Astrocyte (in vitro differentiated cells and primary cell): ENCODE results near the gene CCDC102B. TPM values are rescaled to one million over a fixed set of nuclear protein-coding genes. Genes with fewer than 3 reads are reported as not detected.

Experiments used
- DNase-seq: peaks from one replicate; pipeline ENCODE4 v3.0.0-alpha.2; 2010; ENCODE audit warnings: low read depth
- FAIRE-seq: peaks from 2 replicates; lab custom pipeline; 2011; peaks lifted over from hg19 to GRCh38; lab: Jason Lieb, UNC
- H2AFZ ChIP-seq: 2 replicates; pipeline ENCODE4 v1.6.0; 2012; ENCODE audit warnings: low read depth, low read length, inconsistent platforms
- H3K27ac ChIP-seq: 2 replicates; pipeline ENCODE4 v1.5.1; 2011; ENCODE audit warnings: low read depth, low read length, inconsistent platforms
- H3K27me3 ChIP-seq: 2 replicates; pipeline ENCODE4 v1.6.0; 2011; ENCODE audit warnings: low read length, inconsistent platforms; ENCODE audit not compliant: insufficient read depth
- H3K36me3 ChIP-seq: 2 replicates; pipeline ENCODE4 v1.5.1; 2011; ENCODE audit warnings: low read length, inconsistent platforms; ENCODE audit not compliant: insufficient read depth
- H3K4me1 ChIP-seq: 2 replicates; pipeline ENCODE4 v1.5.1; 2011; ENCODE audit warnings: low read length, inconsistent platforms; ENCODE audit not compliant: insufficient read depth
- H3K4me2 ChIP-seq: 2 replicates; pipeline ENCODE4 v1.6.0; 2012; ENCODE audit warnings: low read length, inconsistent platforms
- H3K4me3 ChIP-seq: 2 replicates; pipeline ENCODE4 v1.5.1; 2011; ENCODE audit warnings: low read depth, mild to moderate bottlenecking, low read length, inconsistent platforms; ENCODE audit not compliant: insufficient read depth
- H3K79me2 ChIP-seq: 2 replicates; pipeline ENCODE4 v1.6.0; 2012; ENCODE audit warnings: mild to moderate bottlenecking, low read length, inconsistent platforms; ENCODE audit not compliant: insufficient read depth
- H3K9ac ChIP-seq: 2 replicates; pipeline ENCODE4 v1.6.0; 2012; ENCODE audit warnings: mild to moderate bottlenecking, low read length, inconsistent platforms
- H3K9me3 ChIP-seq: 2 replicates; pipeline ENCODE4 v1.5.1; 2012; ENCODE audit warnings: low read depth, mild to moderate bottlenecking, low read length, inconsistent platforms; ENCODE audit not compliant: insufficient read depth
- H4K20me1 ChIP-seq: 2 replicates; pipeline ENCODE4 v1.6.0; 2012; ENCODE audit warnings: low read length, inconsistent platforms; ENCODE audit not compliant: insufficient read depth
- H3K27ac Mint-ChIP-seq: one replicate; pipeline ENCODE4 v1.8.0; 2021; ENCODE audit warnings: mild to moderate bottlenecking, mixed read lengths; ENCODE audit not compliant: unreplicated experiment
- H3K27me3 Mint-ChIP-seq: one replicate; pipeline ENCODE4 v1.8.0; 2021; ENCODE audit warnings: low read depth, mixed read lengths; ENCODE audit not compliant: unreplicated experiment
- H3K36me3 Mint-ChIP-seq: one replicate; pipeline ENCODE4 v1.8.0; 2021; ENCODE audit warnings: low read depth, mixed read lengths; ENCODE audit not compliant: unreplicated experiment
- H3K4me1 Mint-ChIP-seq: one replicate; pipeline ENCODE4 v1.8.0; 2021; ENCODE audit warnings: low read depth, mixed read lengths; ENCODE audit not compliant: unreplicated experiment
- H3K4me3 Mint-ChIP-seq: one replicate; pipeline ENCODE4 v1.8.0; 2021; ENCODE audit warnings: mild to moderate bottlenecking, moderate library complexity, mixed read lengths; ENCODE audit not compliant: unreplicated experiment
- H3K9me3 Mint-ChIP-seq: one replicate; pipeline ENCODE4 v1.8.0; 2021; ENCODE audit warnings: mild to moderate bottlenecking, mixed read lengths; ENCODE audit not compliant: unreplicated experiment
- EZH2 ChIP-seq: IDR thresholded peaks from 2 replicates; pipeline ENCODE4 v1.6.1; 2012; ENCODE audit warnings: mild to moderate bottlenecking, low read length, inconsistent platforms; ENCODE audit not compliant: insufficient read depth
- total RNA-seq: library from RNA; stranded (reverse); gene quantifications from 2 replicates; pipeline ENCODE4 v1.2.1, GENCODE V29; 2021
- TF ChIP-seq, protein P1 (sequence below): IDR thresholded peaks from 2 replicates; pipeline ENCODE4 v1.5.1; 2011; ENCODE audit warnings: low read depth, mild to moderate bottlenecking, inconsistent platforms, low read length, moderate library complexity; ENCODE audit not compliant: insufficient read depth

Gene CCDC102B
- total RNA-seq, 1 donor from 2014 or later, result 7.9 TPM

DNA sequence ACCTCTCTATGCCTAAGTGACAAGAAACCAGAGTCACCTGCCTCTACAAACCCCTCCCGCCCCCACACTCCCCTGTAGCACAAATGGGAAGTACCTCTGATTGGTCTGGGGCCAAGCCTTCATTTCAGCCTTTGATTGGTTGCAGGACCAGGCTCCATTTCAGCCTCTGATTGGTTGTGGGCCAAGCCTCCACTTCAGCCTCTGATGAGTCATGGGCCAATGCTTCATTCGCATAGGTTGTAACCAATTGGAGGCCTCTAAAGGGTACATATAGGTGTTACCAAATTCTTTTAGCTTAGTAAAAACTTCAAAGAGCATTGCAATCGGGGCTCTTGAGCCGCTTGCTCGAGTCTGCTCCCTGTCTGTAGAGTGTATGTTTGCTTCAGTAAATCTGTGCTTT is 25.0 kb downstream of the CCDC102B start:
- Histone ChIP-seq H2AFZ (no peak overlapping the region), H3K9ac (no peak overlapping the region), H3K79me2 (no peaks in the 10 kb centered on the region), H3K27me3 (no peaks in the 10 kb centered on the region), H4K20me1 (no peaks in the 10 kb centered on the region), H3K4me2 (no peak overlapping the region), H3K4me1 (no peaks in the 10 kb centered on the region), H3K27ac (no peak overlapping the region), H3K4me3 (no peak overlapping the region), H3K9me3 (no peaks in the 10 kb centered on the region), H3K36me3 (no peaks in the 10 kb centered on the region)
- no peak for FAIRE-seq
- TF ChIP-seq, protein P1, sequence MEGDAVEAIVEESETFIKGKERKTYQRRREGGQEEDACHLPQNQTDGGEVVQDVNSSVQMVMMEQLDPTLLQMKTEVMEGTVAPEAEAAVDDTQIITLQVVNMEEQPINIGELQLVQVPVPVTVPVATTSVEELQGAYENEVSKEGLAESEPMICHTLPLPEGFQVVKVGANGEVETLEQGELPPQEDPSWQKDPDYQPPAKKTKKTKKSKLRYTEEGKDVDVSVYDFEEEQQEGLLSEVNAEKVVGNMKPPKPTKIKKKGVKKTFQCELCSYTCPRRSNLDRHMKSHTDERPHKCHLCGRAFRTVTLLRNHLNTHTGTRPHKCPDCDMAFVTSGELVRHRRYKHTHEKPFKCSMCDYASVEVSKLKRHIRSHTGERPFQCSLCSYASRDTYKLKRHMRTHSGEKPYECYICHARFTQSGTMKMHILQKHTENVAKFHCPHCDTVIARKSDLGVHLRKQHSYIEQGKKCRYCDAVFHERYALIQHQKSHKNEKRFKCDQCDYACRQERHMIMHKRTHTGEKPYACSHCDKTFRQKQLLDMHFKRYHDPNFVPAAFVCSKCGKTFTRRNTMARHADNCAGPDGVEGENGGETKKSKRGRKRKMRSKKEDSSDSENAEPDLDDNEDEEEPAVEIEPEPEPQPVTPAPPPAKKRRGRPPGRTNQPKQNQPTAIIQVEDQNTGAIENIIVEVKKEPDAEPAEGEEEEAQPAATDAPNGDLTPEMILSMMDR, result no peak
- no peak for TF ChIP-seq EZH2
- H3K36me3 Mint-ChIP-seq, result no peaks in the 10 kb centered on the region
- no peaks in the 10 kb centered on the region for H3K4me1 Mint-ChIP-seq
- no peak for DNase-seq
- H3K4me3 Mint-ChIP-seq, result no peak overlapping the region
- H3K9me3 Mint-ChIP-seq, result no peaks in the 10 kb centered on the region
- H3K27me3 Mint-ChIP-seq, result no peaks in the 10 kb centered on the region
- H3K27ac Mint-ChIP-seq, result no peak overlapping the region

DNA sequence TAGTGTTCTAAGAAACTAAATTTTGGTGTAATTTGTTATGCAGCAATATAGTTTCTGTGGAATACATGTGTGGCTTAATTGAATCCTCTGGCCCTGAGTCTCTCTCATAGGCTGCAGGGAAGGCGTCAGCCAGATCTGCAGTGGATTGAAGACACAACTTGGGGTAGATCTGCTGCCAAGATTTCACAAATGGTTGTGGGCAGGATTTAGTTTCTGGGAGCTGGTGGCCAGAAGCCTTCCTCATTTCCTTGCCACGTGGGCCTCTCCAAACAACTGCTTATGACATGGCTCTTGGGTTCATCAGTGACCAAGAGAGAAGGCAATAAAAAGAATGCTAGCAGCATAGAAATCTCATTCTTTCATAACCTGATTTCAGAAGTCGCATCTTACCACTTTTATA is 28.2 kb downstream of the CCDC102B start:
- no peak overlapping the region for H3K4me3 ChIP-seq
- H3K9me3 ChIP-seq, result no peaks in the 10 kb centered on the region
- H4K20me1 ChIP-seq, result no peaks in the 10 kb centered on the region
- FAIRE-seq (no peak), DNase-seq (no peak)
- no peaks in the 10 kb centered on the region for H3K36me3 Mint-ChIP-seq
- TF ChIP-seq EZH2, result no peak
- TF ChIP-seq, protein P1, result no peak
- H3K79me2 ChIP-seq, result no peaks in the 10 kb centered on the region
- H3K4me1 Mint-ChIP-seq, result no peaks in the 10 kb centered on the region
- no peaks in the 10 kb centered on the region for H3K36me3 ChIP-seq
- H3K27me3 Mint-ChIP-seq, result no peaks in the 10 kb centered on the region
- no peaks in the 10 kb centered on the region for H3K27me3 ChIP-seq
- no peak overlapping the region for H3K27ac Mint-ChIP-seq
- H3K4me1 ChIP-seq, result no peaks in the 10 kb centered on the region
- no peak overlapping the region for H3K4me3 Mint-ChIP-seq
- no peak overlapping the region for H3K9ac ChIP-seq
- no peak overlapping the region for H2AFZ ChIP-seq
- no peaks in the 10 kb centered on the region for H3K9me3 Mint-ChIP-seq
- H3K4me2 ChIP-seq, result no peak overlapping the region
- no peak overlapping the region for H3K27ac ChIP-seq

DNA sequence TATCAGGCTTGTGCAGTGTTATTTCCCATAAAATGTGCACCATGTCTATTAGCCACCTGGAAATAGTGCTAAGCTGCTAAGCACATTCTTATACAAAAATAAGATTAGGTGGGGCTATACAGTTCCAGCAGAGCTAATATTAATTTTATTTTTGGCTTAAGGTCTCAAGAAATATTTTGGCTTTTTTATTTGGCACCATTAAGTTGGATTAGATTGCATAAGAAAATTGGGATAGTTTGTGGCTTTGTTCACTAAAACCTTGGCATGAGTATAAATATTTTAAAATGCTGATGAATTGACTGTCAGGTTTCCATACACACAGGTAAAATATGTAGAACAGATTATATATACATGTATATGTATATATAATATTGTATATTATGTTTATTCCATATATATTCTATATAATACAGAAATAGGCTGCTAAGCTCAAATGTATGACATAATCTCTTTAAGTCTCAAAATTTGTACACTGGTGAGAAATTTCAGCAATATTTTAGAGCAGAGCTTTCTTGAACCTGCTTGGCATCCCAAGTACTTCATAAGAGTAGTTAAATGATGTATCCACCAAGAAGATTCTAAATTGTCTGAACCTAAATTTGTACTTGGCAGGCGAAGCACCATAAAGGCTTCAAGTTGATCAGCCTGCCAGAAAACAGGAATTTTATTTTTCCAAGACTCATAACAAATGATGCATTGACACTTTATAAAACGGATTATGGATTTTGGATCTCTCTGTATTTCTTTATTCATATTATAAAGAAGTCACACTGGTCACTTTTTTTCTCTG is 32.6 kb downstream of the CCDC102B start:
- Histone ChIP-seq H3K36me3 (no peaks in the 10 kb centered on the region), H3K4me3 (no peak overlapping the region), H2AFZ (no peak overlapping the region), H3K4me2 (no peak overlapping the region), H3K9me3 (no peaks in the 10 kb centered on the region), H3K79me2 (no peaks in the 10 kb centered on the region), H3K9ac (no peak overlapping the region), H3K4me1 (no peaks in the 10 kb centered on the region), H3K27ac (no peak overlapping the region), H4K20me1 (no peaks in the 10 kb centered on the region), H3K27me3 (no peaks in the 10 kb centered on the region)
- no peaks in the 10 kb centered on the region for H3K36me3 Mint-ChIP-seq
- H3K27ac Mint-ChIP-seq, result no peak overlapping the region
- no peak for TF ChIP-seq EZH2
- TF ChIP-seq, protein P1, result no peak
- no peak overlapping the region for H3K4me3 Mint-ChIP-seq
- no peaks in the 10 kb centered on the region for H3K4me1 Mint-ChIP-seq
- H3K27me3 Mint-ChIP-seq, result no peaks in the 10 kb centered on the region
- FAIRE-seq (no peak), DNase-seq (no peak)
- no peaks in the 10 kb centered on the region for H3K9me3 Mint-ChIP-seq
